OCI-LY3 (cell line): ENCODE data around the gene WDR37.

Experiments used
- H2AFZ ChIP-seq: fragments of 200-600, 300-600 bp; shearing (Covaris generic); 2 replicates; pipeline ENCODE4 v1.6.0; 2014; ENCODE audit warnings: antibody characterized with exemption, low read depth, low read length
- H3K27ac ChIP-seq: fragments of 200-600, 300-600 bp; sonication (generic); 2 replicates; pipeline ENCODE4 v1.5.1; 2014; ENCODE audit warnings: mild to moderate bottlenecking, low read length, moderate library complexity, mixed read lengths
- H3K27me3 ChIP-seq: fragments of 200-600, 300-600 bp; sonication (generic); 2 replicates; pipeline ENCODE4 v1.6.1; 2014; ENCODE audit warnings: low read depth, low read length, mixed read lengths
- H3K36me3 ChIP-seq: fragments of 200-600, 300-600 bp; sonication (generic); replicated peaks from 2 replicates; pipeline ENCODE3; 2014; ENCODE audit warnings: low read depth, low read length, mixed read lengths
- H3K4me1 ChIP-seq: fragments of 300-600, 200-600 bp; sonication (generic); 2 replicates; pipeline ENCODE4 v1.6.1; 2014; ENCODE audit warnings: low read length, mixed read lengths
- H3K4me2 ChIP-seq: fragments of 200-600, 300-600 bp; sonication (generic); 2 replicates; pipeline ENCODE4 v1.6.1; 2014; ENCODE audit warnings: low read length, mixed read lengths
- H3K4me3 ChIP-seq: fragments of 300-600, 200-600 bp; sonication (generic); 2 replicates; pipeline ENCODE4 v1.5.1; 2014; ENCODE audit warnings: antibody characterized with exemption, mild to moderate bottlenecking, low read length, moderate library complexity
- H3K79me2 ChIP-seq: fragments of 300-600, 200-600 bp; shearing (Covaris generic); 2 replicates; pipeline ENCODE4 v1.6.1; 2014; ENCODE audit warnings: mild to moderate bottlenecking, low read length, mixed read lengths
- H3K9ac ChIP-seq: fragments of 300-600, 200-600 bp; shearing (Covaris generic); 2 replicates; pipeline ENCODE4 v1.6.0; 2014; ENCODE audit warnings: mild to moderate bottlenecking, low read length, moderate library complexity
- H3K9me3 ChIP-seq: fragments of 200-600, 300-600 bp; shearing (Covaris generic); 2 replicates; pipeline ENCODE4 v1.6.1; 2014; ENCODE audit warnings: low read length, mixed read lengths; ENCODE audit not compliant: insufficient read depth
- H4K20me1 ChIP-seq: fragments of 200-600, 300-600 bp; sonication (generic); 2 replicates; pipeline ENCODE4 v1.6.1; 2016; ENCODE audit warnings: low read length, mixed read lengths; ENCODE audit not compliant: insufficient read depth
- EZH2phosphoT487 ChIP-seq: fragments of 200-600 bp; shearing (Covaris generic); IDR thresholded peaks from 2 replicates; pipeline ENCODE4 v1.6.1; 2018; ENCODE audit warnings: antibody characterized with exemption, mixed run types, low read depth
- TF ChIP-seq, protein P1 (sequence below): fragments of 200-600, 300-600 bp; sonication (generic); IDR thresholded peaks from 2 replicates; pipeline ENCODE4 v1.5.1; 2014; ENCODE audit warnings: antibody characterized with exemption, low read length, low read depth

Gene WDR37

GRCh38 chr10:1173091-1173490 is 116.9 kb downstream of the WDR37 start:
- H3K27me3 ChIP-seq: no peaks in the 10 kb centered on the region

GRCh38 chr10:1174022-1174421 is 117.8 kb downstream of the WDR37 start:
- Histone ChIP-seq H3K4me1 (no peaks in the 10 kb centered on the region), H3K79me2 (no peaks in the 10 kb centered on the region), H3K4me3 (no peak overlapping the region), H3K36me3 (no peaks in the 10 kb centered on the region), H3K4me2 (no peak overlapping the region), H3K27me3 (no peaks in the 10 kb centered on the region), H3K27ac (no peak overlapping the region), H2AFZ (no peak overlapping the region), H4K20me1 (no peaks in the 10 kb centered on the region), H3K9me3 (no peaks in the 10 kb centered on the region), H3K9ac (no peak overlapping the region)
- TF ChIP-seq, protein P1, sequence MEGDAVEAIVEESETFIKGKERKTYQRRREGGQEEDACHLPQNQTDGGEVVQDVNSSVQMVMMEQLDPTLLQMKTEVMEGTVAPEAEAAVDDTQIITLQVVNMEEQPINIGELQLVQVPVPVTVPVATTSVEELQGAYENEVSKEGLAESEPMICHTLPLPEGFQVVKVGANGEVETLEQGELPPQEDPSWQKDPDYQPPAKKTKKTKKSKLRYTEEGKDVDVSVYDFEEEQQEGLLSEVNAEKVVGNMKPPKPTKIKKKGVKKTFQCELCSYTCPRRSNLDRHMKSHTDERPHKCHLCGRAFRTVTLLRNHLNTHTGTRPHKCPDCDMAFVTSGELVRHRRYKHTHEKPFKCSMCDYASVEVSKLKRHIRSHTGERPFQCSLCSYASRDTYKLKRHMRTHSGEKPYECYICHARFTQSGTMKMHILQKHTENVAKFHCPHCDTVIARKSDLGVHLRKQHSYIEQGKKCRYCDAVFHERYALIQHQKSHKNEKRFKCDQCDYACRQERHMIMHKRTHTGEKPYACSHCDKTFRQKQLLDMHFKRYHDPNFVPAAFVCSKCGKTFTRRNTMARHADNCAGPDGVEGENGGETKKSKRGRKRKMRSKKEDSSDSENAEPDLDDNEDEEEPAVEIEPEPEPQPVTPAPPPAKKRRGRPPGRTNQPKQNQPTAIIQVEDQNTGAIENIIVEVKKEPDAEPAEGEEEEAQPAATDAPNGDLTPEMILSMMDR: no peak
- TF ChIP-seq EZH2phosphoT487: no peak

More at GRCh38 chr10:1173091-1173490, 116.9 kb downstream of the WDR37 start:
- Histone ChIP-seq H3K36me3 (no peaks in the 10 kb centered on the region), H3K9me3 (no peaks in the 10 kb centered on the region), H3K4me1 (no peaks in the 10 kb centered on the region), H3K27ac (no peak overlapping the region), H3K4me2 (no peak overlapping the region), H3K9ac (no peak overlapping the region), H2AFZ (no peak overlapping the region), H3K79me2 (no peaks in the 10 kb centered on the region), H4K20me1 (no peaks in the 10 kb centered on the region), H3K4me3 (no peak overlapping the region)
- no peak for TF ChIP-seq EZH2phosphoT487
- TF ChIP-seq, protein P1: no peak

DNA sequence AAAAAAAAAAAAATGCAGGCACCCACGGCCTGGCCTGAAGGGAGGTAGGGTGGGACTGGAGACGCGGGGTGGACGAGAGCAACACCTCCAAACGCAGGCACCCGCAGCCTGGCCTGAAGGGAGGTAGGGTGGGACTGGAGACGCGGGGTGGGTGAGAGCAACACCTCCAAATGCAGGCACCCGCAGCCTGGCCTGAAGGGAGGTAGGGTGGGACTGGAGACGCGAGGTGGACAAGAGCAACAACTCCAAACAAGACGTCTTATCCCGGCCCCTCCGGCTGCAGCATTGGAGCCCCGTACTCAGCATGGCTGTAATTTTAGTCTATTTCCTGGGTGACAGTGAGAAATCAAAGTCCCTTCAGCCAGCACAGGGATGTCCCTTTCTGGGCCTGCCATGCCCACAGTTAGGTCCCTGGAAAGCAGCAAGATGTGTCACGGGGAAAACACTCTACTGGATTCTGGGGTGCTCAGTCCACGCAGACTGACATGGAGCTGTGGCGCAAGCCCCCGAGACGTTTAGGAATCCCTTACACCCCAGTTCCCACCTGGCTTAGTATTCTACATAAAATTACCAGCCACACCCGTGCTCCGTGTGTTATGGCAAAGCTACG is 119.9 kb downstream of the WDR37 start:
- TF ChIP-seq, protein P1: no peak
- no peak for TF ChIP-seq EZH2phosphoT487
- no peak overlapping the region for H2AFZ ChIP-seq
- no peaks in the 10 kb centered on the region for H3K9me3 ChIP-seq
- H3K9ac ChIP-seq: no peak overlapping the region
- H4K20me1 ChIP-seq: no peaks in the 10 kb centered on the region
- no peaks in the 10 kb centered on the region for H3K36me3 ChIP-seq
- no peak overlapping the region for H3K4me3 ChIP-seq
- H3K27ac ChIP-seq: no peak overlapping the region
- no peaks in the 10 kb centered on the region for H3K27me3 ChIP-seq
- H3K4me1 ChIP-seq: no peaks in the 10 kb centered on the region
- H3K79me2 ChIP-seq: no peaks in the 10 kb centered on the region
- no peak overlapping the region for H3K4me2 ChIP-seq

DNA sequence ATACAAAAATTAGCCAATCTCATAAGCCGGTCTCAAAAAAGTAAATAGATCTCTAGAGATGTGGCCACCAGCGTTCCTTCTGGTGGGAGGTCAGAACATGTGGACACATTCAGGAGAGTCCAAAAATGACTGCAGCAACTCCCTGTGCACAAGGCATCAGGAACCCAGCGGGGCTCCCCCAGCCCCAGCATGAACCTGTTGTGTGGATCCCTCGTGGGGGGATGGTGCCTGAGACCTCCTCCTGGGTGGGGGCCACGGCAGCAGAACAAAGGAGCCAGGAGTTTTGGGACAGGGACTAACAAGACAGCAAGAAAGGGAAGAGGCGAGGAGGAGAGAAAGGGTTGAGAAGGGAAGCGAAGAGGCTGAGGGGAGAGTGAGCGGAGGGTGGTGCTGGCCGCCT is 121.8 kb downstream of the WDR37 start:
- Histone ChIP-seq H3K36me3 (no peaks in the 10 kb centered on the region), H3K9me3 (no peaks in the 10 kb centered on the region), H3K4me3 (no peak overlapping the region), H3K79me2 (no peaks in the 10 kb centered on the region), H4K20me1 (no peaks in the 10 kb centered on the region), H3K9ac (no peak overlapping the region), H3K27me3 (no peaks in the 10 kb centered on the region), H3K4me2 (no peak overlapping the region), H2AFZ (no peak overlapping the region), H3K27ac (no peak overlapping the region), H3K4me1 (no peaks in the 10 kb centered on the region)
- TF ChIP-seq EZH2phosphoT487: no peak
- TF ChIP-seq, protein P1: no peak
